HG02885 (cell line): ENCODE results near the gene CIAO1.
"Not testable (repeated sequence)": the region's sequence is repeated elsewhere in the genome, so short reads cannot be mapped to it uniquely, and the experiment has no call there.

Source experiments
- ATAC-seq: cut with Tn5 transposase; IDR thresholded peaks from one replicate; pipeline ENCODE4 v1.9.1; 2021; ENCODE audit warnings: mild to moderate bottlenecking; ENCODE audit not compliant: unreplicated experiment, poor library complexity

CIAO1 gene

DNA sequence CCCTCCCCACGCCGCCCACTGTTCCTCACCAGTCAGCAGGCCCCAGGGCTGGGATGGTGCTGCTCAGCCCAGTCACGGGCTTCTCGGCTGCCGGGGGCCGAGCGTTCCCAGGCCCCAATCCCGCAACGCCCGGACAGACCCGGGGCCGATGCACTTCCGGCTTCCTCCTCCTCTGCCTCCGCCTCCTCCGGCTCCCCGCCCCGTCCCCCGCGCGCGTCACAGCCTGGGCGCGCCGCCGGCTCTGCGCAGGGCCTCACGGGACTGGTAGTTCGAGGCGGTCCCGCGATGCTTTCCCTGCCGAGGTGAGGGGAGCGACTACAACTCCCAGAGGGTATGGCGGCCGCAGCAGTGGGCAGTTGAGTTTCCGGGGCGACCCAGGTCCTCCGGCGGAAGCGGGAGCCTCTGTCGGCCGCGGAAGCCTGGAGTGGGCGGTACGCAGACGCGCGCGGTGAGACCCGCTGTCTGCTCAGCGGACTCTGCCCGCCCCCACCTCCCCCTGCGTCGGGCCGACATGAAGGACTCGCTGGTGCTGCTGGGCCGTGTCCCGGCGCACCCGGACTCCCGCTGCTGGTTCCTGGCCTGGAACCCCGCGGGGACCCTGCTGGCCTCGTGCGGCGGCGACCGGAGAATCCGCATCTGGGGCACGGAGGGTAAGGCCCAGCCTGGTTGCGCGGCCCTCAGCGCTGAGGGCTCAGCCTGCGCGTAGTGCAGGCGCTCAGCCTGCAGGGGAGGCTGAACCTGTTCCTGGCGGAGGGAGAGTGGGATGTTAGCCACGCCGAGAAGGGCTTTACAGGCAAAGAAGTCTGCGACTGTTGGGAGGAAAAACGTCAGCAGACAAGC lies at the start of gene CIAO1, which contains the start of gene TMEM127:
TSS of gene CIAO1 (plus strand) at position 386 of the 840 bp plus-strand sequence. CDS start at position 512, 126 bp downstream.
TSS of gene TMEM127 (minus strand) at position 158 of the 840 bp plus-strand sequence. CDS start 616 bp downstream, outside the sequence.
- peak; percentile 93 for ATAC-seq

DNA sequence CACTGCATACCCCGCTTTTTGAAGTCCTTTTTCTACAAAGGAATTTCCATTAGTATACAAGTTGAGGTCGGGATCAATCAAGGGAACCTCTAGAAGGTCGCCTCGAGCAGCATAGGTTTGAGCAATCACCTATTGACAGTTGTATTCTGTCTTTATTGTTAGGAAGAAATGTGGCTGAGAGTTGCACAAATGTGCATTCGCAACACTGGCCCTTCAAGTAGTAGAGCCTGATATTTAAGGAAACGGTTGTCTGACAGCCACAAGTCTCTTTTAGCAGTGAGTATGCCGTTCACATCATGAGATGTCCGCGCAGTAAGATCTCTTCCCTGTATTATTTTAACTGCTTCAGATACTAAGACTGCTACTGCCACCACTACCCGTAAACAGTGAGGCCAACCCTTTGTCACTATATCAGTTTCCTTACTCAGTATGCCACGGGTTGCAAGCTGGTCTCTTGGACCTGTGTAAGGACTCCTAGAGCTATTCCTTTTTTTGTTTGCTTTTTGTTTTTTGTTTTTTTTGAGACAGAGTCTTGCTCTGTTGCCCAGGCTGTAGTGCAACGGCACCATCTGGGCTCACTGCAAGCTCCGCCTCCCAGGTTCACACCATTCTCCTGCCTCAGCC lies 47.4 kb upstream of the CIAO1 start:
- no peak for ATAC-seq

DNA sequence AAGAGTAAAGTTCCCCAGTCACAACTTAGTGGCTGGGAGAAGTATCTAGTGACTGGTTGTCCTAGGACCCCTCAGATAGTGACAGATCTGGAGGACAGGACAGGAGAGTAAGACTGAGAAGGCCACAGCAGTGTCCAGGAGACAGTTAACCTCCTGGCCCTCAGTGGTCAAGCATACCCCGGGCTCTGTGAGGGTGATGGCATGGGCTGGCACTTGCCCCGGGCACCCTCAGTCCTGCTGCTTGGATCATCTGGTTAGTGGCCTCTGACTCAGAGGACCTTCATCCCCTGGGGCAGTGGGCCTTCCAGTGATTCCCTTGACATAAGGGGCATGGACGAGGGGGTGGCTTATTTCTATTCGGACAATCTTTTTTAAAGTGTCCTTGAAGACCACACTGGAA lies 46.1 kb upstream of the CIAO1 start:
- not testable (repeated sequence) for ATAC-seq

DNA sequence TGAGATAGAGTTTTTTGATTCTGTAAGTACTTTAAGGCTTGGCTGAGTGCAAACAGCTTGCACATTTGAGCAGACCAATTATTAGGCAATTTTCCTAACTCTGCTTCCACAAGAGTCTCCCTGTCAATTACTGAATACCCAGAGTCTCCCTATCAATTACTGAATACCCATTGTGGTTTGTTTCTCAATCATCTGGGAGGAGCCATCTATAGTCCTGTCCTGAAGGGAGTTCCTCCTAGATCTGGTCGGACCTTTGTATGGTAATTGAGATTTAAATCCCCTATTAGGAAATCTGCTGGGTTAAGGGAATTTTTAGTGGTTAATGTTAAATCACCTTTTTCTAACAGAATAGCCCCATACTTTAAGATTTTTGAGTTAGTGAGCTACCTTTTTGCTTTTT lies 44.9 kb upstream of the CIAO1 start:
- ATAC-seq, result not testable (repeated sequence)

DNA sequence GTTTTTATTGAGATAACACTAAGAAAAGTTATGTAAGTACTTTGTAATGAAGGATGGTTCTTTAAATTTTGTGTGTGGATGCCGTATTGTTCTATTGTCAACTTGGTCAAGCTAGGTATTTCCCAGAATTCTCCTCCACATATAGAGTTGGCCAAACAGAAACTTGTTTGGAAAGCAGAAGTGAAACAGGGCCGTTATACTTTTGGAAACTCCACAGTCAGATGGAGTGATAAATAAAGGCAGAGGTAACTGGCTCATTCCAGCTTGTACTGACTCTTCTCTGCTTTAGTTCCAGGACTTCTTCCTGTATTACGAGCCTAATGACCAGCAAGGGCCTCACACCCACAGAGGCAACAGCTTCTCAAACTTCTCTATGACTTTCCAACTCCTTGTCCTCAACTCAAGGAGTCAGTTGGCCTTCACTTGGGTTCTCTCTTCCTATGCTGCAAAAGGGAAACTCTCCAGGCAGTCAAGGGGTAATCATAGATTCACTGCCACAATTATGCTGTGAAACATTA lies 41.0 kb upstream of the CIAO1 start:
- peak; percentile 69 for ATAC-seq

DNA sequence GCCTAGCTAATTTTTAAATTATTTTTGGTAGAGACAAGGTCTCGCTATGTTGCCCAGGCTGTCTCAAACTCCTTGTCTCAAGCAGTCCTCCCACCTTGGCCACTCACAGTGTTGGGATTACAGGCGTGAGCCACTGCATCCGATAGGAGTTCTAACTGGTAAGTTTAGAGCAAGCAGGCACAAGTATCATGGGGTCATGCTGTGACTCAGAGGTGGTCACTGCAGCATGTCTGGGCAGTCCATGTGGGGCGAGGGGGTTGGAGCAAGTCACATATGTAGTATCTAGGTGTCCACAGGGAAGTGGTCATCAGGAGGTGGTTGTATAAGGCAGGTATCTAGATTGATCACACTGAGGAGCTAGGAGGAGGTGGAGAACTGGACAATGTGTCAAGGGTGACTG lies 34.7 kb upstream of the CIAO1 start:
- no peak for ATAC-seq

DNA sequence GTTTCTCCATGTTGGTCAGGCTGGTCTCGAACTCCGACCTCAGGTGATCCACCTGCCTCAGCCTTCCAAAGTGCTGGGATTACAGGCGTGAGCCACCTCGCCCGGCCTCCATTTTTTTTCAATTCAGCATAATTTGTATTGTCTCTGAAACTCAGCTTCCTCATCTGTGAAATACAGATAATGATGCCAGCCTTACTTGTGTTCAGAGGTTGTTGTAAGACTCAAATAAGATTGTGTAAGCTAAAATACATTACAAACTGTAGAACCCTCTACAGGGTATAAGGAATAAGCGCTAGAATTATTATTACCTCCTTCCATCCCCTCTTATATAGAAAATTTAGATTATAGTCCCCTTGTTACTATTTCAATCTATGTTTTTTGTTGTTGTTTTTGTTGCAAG lies 32.6 kb upstream of the CIAO1 start:
- no peak for ATAC-seq

DNA sequence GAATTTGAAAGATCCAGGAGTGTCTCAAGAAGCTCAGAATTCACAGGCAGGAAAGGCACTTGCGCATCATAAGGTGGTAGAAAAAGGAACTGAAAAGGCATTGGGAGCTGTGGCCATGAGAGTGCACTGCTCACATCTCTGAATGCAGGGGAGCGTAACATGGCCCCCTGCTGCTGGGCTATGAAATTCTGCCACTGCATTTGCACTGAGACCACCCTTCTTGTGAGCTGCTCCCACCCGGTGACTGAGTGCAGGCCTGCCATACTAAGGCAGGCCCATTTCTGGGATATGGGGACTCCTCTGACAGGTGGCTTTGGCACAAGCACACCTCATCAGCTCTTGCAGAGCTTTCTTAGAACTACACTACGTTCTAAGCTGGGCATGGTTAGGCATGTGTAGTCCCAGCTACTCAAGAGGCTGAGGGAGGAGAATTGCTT lies 32.1 kb upstream of the CIAO1 start:
- peak; percentile 96 for ATAC-seq

DNA sequence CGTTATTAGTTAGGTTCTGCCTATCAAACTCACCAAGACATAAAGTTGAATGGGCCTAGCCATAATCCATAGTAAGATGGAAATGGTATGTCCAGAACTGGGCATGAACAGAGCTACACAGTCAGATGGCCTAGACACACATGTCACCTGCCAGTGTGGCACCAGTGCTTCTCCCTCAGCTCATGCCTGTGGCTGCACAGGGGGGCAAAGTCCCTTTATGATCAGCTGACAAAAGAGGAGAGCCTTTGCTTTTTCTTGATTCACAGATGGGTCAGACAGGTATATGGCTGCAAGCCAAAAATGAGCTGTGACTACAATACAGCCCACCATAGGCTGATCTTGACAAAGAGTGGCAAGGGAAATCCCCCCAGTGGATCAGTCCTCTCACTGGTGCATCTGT lies 29.1 kb upstream of the CIAO1 start:
- ATAC-seq, result no peak

DNA sequence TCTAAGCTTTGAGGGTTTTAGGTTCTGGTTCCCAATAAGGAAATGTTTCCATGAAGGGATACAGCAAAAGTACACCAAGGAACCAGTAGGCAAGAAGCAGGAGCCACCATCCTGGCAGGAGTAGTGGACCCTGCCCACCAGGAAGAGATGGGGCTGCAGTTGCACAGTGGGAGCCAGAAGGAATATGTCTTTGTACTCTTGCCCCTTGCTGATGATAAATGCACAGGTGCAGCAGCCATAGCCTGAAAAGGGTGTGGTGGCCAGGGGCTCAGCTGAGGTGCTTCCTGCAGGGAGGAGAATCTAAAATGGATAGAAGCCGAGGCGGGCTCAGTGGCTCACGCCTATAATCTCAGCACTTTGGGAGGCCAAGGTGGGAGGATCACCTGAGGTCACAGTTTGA lies 27.8 kb upstream of the CIAO1 start:
- ATAC-seq, result no peak

DNA sequence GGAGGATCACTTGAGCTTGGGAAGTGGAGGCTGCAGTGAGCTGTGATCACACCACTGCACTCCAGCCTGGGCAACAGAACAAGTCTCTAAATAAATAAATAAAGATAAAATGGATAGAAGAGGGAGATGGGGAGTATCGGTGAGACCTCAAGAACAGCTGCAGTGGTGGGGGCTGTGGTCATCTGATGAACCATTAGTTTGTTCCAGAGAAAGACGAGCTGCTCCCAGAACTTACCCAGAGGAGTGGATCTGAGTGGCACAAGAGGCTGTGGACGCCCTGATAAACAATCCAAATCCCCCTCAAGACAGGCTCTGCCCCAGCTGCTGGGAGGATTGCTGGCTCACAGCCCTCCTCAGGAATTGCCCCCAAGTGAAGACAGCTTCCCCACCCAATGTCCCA lies 26.9 kb upstream of the CIAO1 start:
- ATAC-seq, result no peak

DNA sequence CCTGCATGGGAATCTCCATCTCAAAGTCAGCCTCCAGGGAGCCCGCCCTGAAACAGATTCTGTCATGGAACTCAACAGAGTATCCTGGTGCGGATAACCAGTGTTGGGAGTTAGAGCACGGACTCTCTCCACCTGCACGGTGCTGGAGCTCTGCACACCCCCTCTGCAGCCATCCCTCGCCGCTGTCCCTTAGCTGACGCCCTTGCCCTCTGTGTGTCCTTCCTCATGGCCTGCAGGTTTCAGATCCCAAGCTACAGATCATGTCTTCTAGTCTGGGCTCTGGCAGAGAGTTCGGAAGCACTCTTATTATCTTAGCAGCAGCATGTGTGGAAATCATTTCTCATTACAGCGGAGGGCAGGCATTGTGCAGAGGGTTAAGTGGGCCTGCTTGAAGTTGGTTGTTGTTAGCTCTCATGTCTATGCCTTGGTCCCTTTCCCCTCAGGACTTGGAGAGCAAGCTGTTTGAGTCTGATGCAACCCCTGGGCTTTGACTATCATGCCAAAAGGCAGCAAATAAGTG lies 26.2 kb upstream of the CIAO1 start:
- no peak for ATAC-seq

DNA sequence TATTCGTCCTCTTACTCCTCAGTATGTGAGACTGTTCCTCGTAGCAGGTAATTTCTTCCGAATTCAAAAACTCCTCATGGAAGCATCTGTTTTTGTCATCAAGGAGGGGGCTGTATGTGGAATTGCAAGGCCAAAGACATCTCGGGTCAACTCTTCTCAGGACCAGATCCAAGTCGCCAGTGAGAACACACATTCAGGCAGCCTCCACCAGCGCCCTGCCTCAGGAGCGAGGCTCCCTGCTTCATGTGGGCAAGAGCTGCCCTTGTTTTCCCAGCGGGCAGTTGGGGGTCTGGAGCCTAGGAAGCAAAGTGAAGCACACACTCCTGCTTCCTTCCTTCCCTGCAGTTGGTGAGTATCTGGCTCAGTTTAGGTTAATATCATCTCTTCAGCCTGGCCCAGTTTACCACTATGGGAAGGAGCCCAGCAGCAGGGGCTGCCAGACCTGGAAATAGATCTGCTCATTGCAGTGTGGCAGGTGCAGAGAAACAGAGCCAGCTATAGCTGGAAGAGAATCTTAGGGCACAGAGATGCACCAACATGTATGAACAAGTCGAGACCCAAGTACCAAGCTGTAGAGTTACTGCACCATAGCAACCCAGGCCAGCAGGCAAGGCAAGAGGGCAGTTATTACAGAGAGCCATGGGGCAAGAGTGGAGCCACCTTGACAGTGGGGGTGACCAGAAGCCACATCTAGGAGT lies 25.5 kb upstream of the CIAO1 start:
- ATAC-seq, result no peak

DNA sequence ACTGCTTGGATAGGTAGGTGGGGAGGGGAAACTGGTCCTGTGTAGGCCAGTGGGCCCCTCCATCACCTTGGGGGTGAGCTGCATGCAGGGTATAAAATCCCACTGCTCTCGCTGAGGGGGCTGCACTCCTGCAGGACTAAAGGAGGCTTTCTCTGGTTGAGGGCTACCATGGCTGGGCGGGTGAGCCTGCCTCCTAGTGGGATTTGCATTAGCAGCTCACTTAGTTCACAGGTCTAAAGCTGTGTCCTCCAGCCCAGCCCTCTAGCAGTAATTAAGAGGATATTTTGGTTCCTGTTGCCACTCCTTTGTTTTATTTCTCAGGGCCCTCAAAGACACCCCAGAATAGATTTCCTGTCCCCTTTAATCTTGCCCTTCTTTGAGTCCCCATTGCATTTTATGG lies 24.8 kb upstream of the CIAO1 start:
- ATAC-seq, result no peak

DNA sequence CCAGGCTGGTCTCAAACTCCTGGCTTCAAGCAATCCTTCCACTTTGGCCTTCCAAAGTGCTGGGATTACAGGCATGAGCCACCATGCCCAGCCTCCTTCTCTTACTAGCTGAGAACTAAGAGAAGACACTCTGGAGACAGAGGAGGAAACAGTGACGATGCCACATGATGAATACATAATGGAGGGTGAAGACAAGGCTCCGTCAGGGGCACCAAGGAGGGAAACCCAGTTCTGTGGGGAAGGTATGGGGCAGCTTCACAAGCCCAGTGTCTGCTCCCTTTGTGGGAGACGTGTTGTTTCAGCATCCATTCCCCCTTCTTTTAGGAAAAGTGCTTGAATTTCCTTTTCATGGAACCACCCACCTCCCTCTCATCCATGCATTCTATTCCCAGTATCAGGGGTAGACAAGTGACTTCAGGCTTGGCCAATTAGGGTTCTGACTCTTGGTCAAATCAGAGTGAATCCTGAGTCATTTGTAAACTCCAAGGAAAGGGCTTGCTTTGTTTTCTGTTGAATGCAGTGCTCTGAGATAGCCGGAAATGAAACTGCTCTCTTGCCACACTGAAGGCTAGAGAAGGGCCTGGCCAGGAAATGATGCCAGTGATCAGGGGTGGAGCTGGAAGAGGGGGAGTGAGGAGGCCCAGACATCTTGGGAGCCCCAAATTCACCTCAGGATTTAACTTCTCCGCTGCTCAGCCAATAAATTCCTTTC lies 24.0 kb upstream of the CIAO1 start:
- peak; percentile 85 for ATAC-seq

DNA sequence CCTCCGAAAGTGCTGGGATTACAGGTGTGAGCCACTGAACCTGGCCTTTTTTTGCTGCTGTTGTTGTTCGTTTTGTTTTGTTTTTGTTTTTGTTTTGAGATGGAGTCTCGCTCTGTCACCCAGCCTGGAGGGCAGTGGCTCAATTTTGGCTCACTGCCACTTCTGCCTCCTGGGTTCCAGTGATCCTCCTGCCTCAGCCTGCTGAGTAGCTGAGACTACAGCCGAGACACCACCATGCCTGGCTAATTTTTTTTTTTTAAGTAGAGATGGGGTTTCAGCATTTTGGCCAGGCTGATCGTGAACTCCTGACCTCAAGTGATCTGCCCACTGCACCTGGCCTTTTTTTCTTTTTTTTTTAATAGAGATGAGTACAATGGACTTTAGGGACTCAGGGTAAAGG lies 22.2 kb upstream of the CIAO1 start:
- no peak for ATAC-seq

DNA sequence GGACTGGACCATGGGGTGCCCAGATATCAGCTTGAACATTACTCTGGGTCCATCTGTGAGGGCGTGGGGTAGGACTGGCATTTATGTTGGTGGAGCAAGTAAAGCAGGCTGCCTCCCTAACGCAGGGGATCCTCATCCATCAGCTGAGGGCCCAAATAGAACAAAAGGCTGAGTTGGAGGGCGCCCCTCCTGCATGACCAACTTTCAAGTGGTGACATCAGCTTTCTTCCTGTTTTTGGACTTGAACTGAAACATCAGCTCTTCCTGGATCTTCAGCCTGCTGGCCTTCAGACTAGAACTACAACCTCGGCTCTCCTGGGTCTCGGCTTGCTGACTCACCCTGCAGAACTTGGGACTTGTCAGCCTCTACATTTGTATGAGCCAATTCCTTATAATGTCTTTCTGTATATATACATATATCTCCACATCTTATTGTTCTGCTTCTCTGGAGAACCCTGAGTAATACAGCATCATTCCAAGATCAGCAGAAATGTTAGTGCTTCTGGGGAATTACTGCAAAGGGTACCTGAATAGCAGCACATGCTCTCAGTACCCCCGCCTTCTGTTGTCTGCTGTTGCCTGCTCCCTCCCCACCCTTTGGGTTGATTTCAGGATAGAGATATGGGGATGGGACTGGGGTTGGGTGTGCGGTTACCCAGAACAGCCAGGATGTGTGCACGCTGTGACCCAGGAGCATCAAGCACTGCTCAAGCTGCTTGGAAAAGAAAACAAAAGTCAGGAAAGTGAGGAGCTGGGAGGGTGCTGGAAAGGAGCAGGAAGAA lies 20.2 kb upstream of the CIAO1 start:
- ATAC-seq, result no peak

DNA sequence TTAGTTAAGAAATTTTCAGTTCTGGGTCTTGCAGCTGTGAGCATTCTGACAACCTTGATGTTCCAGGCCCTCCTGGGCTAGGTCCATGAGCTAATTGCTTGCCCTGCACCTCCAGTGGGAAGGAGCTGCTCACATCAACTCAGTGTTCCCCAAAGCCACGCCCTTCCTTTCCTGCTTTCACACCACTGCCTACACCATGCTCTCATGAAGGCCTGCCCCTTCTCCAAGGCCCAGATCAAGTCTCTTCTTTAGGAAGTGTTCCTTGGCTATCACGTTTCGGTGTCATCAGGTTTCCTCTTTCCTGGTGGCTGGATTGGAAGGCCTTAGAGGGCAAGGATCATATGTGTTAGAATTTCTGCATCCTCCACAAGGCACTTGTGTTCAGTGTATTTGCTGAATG lies 19.0 kb upstream of the CIAO1 start:
- ATAC-seq, result no peak

DNA sequence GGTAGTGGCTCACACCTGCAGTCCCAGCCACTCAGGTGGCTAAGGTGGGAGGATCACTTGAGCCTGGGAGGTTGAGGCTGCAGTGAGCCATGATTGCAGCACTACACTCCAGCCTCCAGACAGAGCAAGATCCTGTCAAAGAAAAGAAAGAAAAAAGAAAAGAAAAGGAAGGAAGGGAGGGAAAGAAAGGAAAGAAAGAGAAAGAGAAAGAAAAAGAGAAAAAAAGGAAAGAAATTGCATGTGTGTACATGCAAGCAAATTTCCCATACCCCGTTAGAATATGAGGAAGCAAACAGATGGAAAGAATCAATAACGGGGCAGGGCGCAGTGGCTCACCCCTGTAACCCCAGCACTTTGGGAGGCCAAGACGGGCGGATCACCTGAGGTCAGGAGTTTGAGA lies 18.1 kb upstream of the CIAO1 start:
- no peak for ATAC-seq
